Mesenteric fat pad (tissue), 1 donor: Measurements from ENCODE around the gene SBF2. TPM values are rescaled to one million over a fixed set of nuclear protein-coding genes. Genes with fewer than 3 reads are reported as not detected.
"Not testable (repeated sequence)": the region's sequence is repeated elsewhere in the genome, so short reads cannot be mapped to it uniquely, and the experiment has no call there.

Experiments
- DNase-seq: peaks from one replicate; pipeline ENCODE4 v3.0.0-alpha.2; 2020; ENCODE audit warnings: low spot score
- total RNA-seq: library from RNA; stranded (reverse); fragmentation: NEBNext Ultra II Directional; extraction: Animal tissue kit (Norgen Biotek cat#: 25700); gene quantifications from one replicate; pipeline ENCODE4 v1.2.1, GENCODE V29; 2021
- donor health status: DM: yes; HTN: yes; CAD: no.

SBF2 gene
- total RNA-seq, 1 donor from 2014 or later: 99.7 TPM

- no peak for DNase-seq
Measured at GRCh38 chr11:10268746-10269488, 25.1 kb downstream of the SBF2 start.

GRCh38 chr11:10267821-10268220, 26.2 kb downstream of the SBF2 start:
- no peak for DNase-seq

- DNase-seq: no peak
Measured at GRCh38 chr11:10265936-10266335, 28.1 kb downstream of the SBF2 start.

- not testable (repeated sequence) for DNase-seq
Measured at GRCh38 chr11:10264716-10265115, 29.3 kb downstream of the SBF2 start.

GRCh38 chr11:10263929-10264328, 30.1 kb downstream of the SBF2 start:
- DNase-seq: no peak

- DNase-seq: no peak
Measured at GRCh38 chr11:10261821-10262220, 32.2 kb downstream of the SBF2 start.

- DNase-seq: no peak
Measured at GRCh38 chr11:10257478-10257877, 36.5 kb downstream of the SBF2 start.

GRCh38 chr11:10255388-10256125, 38.5 kb downstream of the SBF2 start:
- no peak for DNase-seq

GRCh38 chr11:10249448-10250131, 44.4 kb downstream of the SBF2 start:
- not testable (repeated sequence) for DNase-seq

- no peak for DNase-seq
Measured at GRCh38 chr11:10247011-10247410, 47.0 kb downstream of the SBF2 start.

GRCh38 chr11:10243896-10244575, 50.0 kb downstream of the SBF2 start:
- no peak for DNase-seq

- no peak for DNase-seq
Measured at GRCh38 chr11:10236840-10237239, 57.2 kb downstream of the SBF2 start.

- no peak for DNase-seq
Measured at GRCh38 chr11:10233581-10233980, 60.4 kb downstream of the SBF2 start.

GRCh38 chr11:10232756-10233155, 61.3 kb downstream of the SBF2 start:
- DNase-seq: no peak

GRCh38 chr11:10231803-10232202, 62.2 kb downstream of the SBF2 start:
- not testable (repeated sequence) for DNase-seq

- no peak for DNase-seq
Measured at GRCh38 chr11:10225553-10225952, 68.5 kb downstream of the SBF2 start.

GRCh38 chr11:10222399-10222798, 71.6 kb downstream of the SBF2 start:
- no peak for DNase-seq

- no peak for DNase-seq
Measured at GRCh38 chr11:10221342-10221741, 72.7 kb downstream of the SBF2 start.

GRCh38 chr11:10211470-10211869, 82.5 kb downstream of the SBF2 start:
- no peak for DNase-seq

- no peak for DNase-seq
Measured at GRCh38 chr11:10209326-10209725, 84.7 kb downstream of the SBF2 start.

- no peak for DNase-seq
Measured at GRCh38 chr11:10208131-10208575, 85.9 kb downstream of the SBF2 start.
